K562 (cell line): Measurements from ENCODE around the gene PDK1. TPM values are rescaled to one million over a fixed set of nuclear protein-coding genes. Genes with fewer than 3 reads are reported as not detected.

ENCODE experiments used
- ASH1L ChIP-seq: fragments of 450-650 bp; IDR thresholded peaks from 2 replicates; pipeline ENCODE4 v1.6.1; 2018; ENCODE audit warnings: borderline replicate concordance, mild to moderate bottlenecking, low read depth; ENCODE audit not compliant: partially characterized antibody
- ATF2 ChIP-seq: sonication (generic); formaldehyde crosslinking; IDR thresholded peaks from 2 replicates; pipeline ENCODE4 v1.8.1; 2022; ENCODE audit warnings: missing genetic modification reagents
- KAT8 ChIP-seq: fragments of 450-650 bp; IDR thresholded peaks from 2 replicates; pipeline ENCODE4 v1.6.1; 2016; ENCODE audit warnings: low read depth, mild to moderate bottlenecking
- MITF ChIP-seq: IDR thresholded peaks from 2 replicates; pipeline ENCODE4 v1.6.1; 2014; ENCODE audit warnings: antibody characterized with exemption
- MNT ChIP-seq, 2 experiments: fragments of 450-650 bp; conservative IDR thresholded peaks; 2 replicates each; pipeline ENCODE4 v1.6.1; 2017; ENCODE audit warnings: mild to moderate bottlenecking in 2 of 2, moderate library complexity in 2 of 2
- MTA1 ChIP-seq: fragments of 450-650 bp; IDR thresholded peaks from 2 replicates; pipeline ENCODE4 v1.6.1; 2017; ENCODE audit warnings: borderline replicate concordance
- PHB2 ChIP-seq: fragments of 450-650 bp; IDR thresholded peaks from 2 replicates; pipeline ENCODE4 v1.6.1; 2017; ENCODE audit warnings: low read depth
- PML ChIP-seq: IDR thresholded peaks from 2 replicates; pipeline ENCODE4 v1.6.1; 2012; ENCODE audit warnings: low read length, inconsistent platforms
- THRB ChIP-seq: fragments of 450-650 bp; formaldehyde crosslinking; conservative IDR thresholded peaks from 2 replicates; pipeline ENCODE4 v1.4.0; 2022; ENCODE audit warnings: mild to moderate bottlenecking, missing genetic modification characterization
- ZBTB2 ChIP-seq: fragments of 450-650 bp; IDR thresholded peaks from 2 replicates; pipeline ENCODE4 v1.6.1; 2016; ENCODE audit warnings: antibody characterized with exemption
- ZBTB49 ChIP-seq: sonication (generic); formaldehyde crosslinking; IDR thresholded peaks from 2 replicates; pipeline ENCODE4 v1.8.0; 2022; ENCODE audit warnings: missing genetic modification reagents, mild to moderate bottlenecking, borderline replicate concordance
- ZEB2 ChIP-seq: fragments of 450-650 bp; IDR thresholded peaks from 2 replicates; pipeline ENCODE4 v1.6.1; 2016
- ZNF766 ChIP-seq: fragments of 200-800 bp; sonication (Bioruptor generic); conservative IDR thresholded peaks from 2 replicates; pipeline ENCODE4 v1.6.1; 2016; ENCODE audit warnings: missing genetic modification characterization, missing compliant biosample characterization
- polyA plus RNA-seq, 8 experiments: library from polyadenylated mRNA; depleted of rRNA in 4 of 8; stranded (reverse) in 5 of 8; unstranded in 3 of 8; fragments of >200 nt; fragmentation: Nextera tagmentation in 2 of 8; fragmentation: Illumina TruSeq in 1 of 8; extraction: Ambion mirVana in 2 of 8; extraction: Trizol in 1 of 8; gene quantifications; 2 replicates each; pipeline versions ENCODE4 v1.2.1 to v1.2.3, GENCODE V29; 2011 to 2014; ENCODE audit warnings: inconsistent platforms in 1 of 8, missing spikeins in 1 of 8
- total RNA-seq, 7 experiments: library from RNA; depleted of rRNA in 6 of 7; stranded (reverse); fragments of >200 nt in 6 of 7; fragmentation: Illumina TruSeq in 2 of 7; extraction: Trizol in 2 of 7; gene quantifications; 2 replicates each; pipeline versions ENCODE4 v1.2.1 to v1.2.3, GENCODE V29; 2011 to 2021; ENCODE audit warnings: low replicate concordance in 1 of 7

Gene PDK1
- total and polyA plus RNA-seq, 9 of the 15 experiments (the other 6 are each of a cell fraction or from before 2014, with no cell fraction given): 3.5 to 176 (median 13.9) TPM

GRCh38 chr2:172545408-172546075 lies 10.3 kb upstream of the PDK1 start (continued):
- no peak for TF ChIP-seq ASH1L
- TF ChIP-seq ATF2: no peak
- no peak for TF ChIP-seq ZBTB2
- no peak for TF ChIP-seq ZBTB49 (CRISPR knock-in tag)
- TF ChIP-seq MTA1: no peak
- no peak for TF ChIP-seq PML
- TF ChIP-seq ZEB2: no peak
- TF ChIP-seq MITF: no peak
- no peak for TF ChIP-seq ZNF766 (CRISPR knock-in tag)
- TF ChIP-seq THRB (CRISPR knock-in tag): no peak
- TF ChIP-seq MNT (conservative IDR thresholded peaks at IDR 0.05): no peak
- TF ChIP-seq PHB2: no peak
- TF ChIP-seq KAT8: no peak
